ENCODE measurements around the gene ARPC5. TPM values are rescaled to one million over a fixed set of nuclear protein-coding genes. Genes with fewer than 3 reads are reported as not detected.
"Not testable (repeated sequence)": the region's sequence is repeated elsewhere in the genome, so short reads cannot be mapped to it uniquely, and the experiment has no call there.

ARPC5 gene
- total RNA-seq: 72.5 and 77.3 TPM in 2 replicates
- polyA plus RNA-seq: 179 and 202 TPM in 2 replicates

GRCh38 chr1:183635606-183636333 is at the start of gene ARPC5:
ARPC5 (minus strand) TSS chr1:183635783; CDS start chr1:183635659, 124 bp downstream.
- peaks cover 4% of the 10 kb centered on the region for H3K36me3 ChIP-seq
- peak within 1 kb of the TSS; percentile 68 for H3K4me3 ChIP-seq
- peak within 1 kb of the TSS; percentile 98 for H3K27ac ChIP-seq

GRCh38 chr1:183685112-183685713 is 49.6 kb upstream of the ARPC5 start:
- no peaks in the 10 kb centered on the region for H3K27me3 ChIP-seq
- H3K4me1 ChIP-seq (ENCODE audit: low read depth): peaks cover 17% of the 10 kb centered on the region
- H3K9me3 ChIP-seq (ENCODE audit: low read depth): no peaks in the 10 kb centered on the region
- no peaks in the 10 kb centered on the region for H3K36me3 ChIP-seq
- H3K4me3 ChIP-seq: no peak overlapping the region
- H3K27ac ChIP-seq: no peak overlapping the region
- TF ChIP-seq, protein P1, sequence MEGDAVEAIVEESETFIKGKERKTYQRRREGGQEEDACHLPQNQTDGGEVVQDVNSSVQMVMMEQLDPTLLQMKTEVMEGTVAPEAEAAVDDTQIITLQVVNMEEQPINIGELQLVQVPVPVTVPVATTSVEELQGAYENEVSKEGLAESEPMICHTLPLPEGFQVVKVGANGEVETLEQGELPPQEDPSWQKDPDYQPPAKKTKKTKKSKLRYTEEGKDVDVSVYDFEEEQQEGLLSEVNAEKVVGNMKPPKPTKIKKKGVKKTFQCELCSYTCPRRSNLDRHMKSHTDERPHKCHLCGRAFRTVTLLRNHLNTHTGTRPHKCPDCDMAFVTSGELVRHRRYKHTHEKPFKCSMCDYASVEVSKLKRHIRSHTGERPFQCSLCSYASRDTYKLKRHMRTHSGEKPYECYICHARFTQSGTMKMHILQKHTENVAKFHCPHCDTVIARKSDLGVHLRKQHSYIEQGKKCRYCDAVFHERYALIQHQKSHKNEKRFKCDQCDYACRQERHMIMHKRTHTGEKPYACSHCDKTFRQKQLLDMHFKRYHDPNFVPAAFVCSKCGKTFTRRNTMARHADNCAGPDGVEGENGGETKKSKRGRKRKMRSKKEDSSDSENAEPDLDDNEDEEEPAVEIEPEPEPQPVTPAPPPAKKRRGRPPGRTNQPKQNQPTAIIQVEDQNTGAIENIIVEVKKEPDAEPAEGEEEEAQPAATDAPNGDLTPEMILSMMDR (IDR thresholded peaks at IDR 0.05; ENCODE audit: low read depth, low read length): peak; percentile 67
- DNase-seq (ENCODE audit: low read depth in 1 of 2, low spot score in 1 of 2): peak; percentile 68 to 75

More at GRCh38 chr1:183635606-183636333, at the start of gene ARPC5:
- TF ChIP-seq, protein P1 (IDR thresholded peaks at IDR 0.05; ENCODE audit: low read depth, low read length): no peak
- Histone ChIP-seq H3K27me3 (no peaks in the 10 kb centered on the region), H3K4me1 (ENCODE audit: low read depth) (peaks cover 46% of the 10 kb centered on the region), H3K9me3 (ENCODE audit: low read depth) (no peaks in the 10 kb centered on the region)
- DNase-seq (ENCODE audit: low read depth in 1 of 2, low spot score in 1 of 2): peak; percentile 97 to 99

DNA sequence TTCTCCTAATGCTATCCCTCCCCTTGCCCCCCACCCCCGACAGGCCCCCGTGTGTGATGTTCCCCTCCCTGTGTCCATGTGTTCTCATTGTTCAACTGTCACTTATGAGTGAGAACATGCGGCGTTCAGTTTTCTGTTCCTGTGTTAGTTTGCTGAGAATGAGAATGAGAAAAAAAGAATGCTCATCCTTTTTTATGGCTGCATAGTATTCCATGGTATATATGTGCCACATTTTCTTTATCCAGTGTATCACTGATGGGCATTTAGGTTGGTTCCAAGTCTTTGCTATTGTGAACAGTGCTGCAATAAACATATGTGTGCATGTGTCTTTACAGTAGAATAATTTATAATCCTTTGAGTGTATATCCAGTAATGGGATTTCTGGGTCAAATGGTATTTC is 43.8 kb upstream of the ARPC5 start:
- not testable (repeated sequence) for H3K9me3 ChIP-seq (ENCODE audit: low read depth); H3K4me3 ChIP-seq; H3K36me3 ChIP-seq; DNase-seq (ENCODE audit: low read depth in 1 of 2, low spot score in 1 of 2); H3K27ac ChIP-seq; H3K27me3 ChIP-seq
- H3K4me1 ChIP-seq (ENCODE audit: low read depth): peaks cover 38% of the 10 kb centered on the region

DNA sequence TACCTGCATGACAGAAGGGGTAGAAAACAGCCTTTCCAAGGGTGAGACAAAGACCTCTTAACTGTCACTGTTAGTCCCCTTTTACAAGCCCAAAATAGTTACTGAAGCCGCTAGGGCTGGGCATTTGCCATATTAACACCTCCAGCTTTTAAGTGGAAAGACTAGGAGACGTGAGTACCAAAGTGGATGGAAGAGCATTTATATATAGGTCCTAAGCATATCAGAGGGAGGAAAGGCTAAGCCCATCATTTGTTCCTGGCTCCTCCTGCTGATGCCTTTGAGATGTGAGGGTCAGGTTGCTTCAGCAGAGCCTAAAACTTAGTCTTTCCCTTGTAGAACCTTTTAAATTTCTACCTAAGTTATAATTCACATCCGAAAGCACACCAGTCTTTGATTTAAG is 43.2 kb upstream of the ARPC5 start:
- H3K9me3 ChIP-seq (ENCODE audit: low read depth): no peaks in the 10 kb centered on the region
- H3K4me1 ChIP-seq (ENCODE audit: low read depth): peaks cover 38% of the 10 kb centered on the region
- peak overlapping the region; percentile 59 for H3K27ac ChIP-seq
- H3K4me3 ChIP-seq: no peak overlapping the region
- TF ChIP-seq, protein P1 (IDR thresholded peaks at IDR 0.05; ENCODE audit: low read depth, low read length): no peak
- H3K27me3 ChIP-seq: no peaks in the 10 kb centered on the region
- H3K36me3 ChIP-seq: no peaks in the 10 kb centered on the region
- DNase-seq (ENCODE audit: low read depth in 1 of 2, low spot score in 1 of 2): peak in 1 of 2 donors; percentile 61

DNA sequence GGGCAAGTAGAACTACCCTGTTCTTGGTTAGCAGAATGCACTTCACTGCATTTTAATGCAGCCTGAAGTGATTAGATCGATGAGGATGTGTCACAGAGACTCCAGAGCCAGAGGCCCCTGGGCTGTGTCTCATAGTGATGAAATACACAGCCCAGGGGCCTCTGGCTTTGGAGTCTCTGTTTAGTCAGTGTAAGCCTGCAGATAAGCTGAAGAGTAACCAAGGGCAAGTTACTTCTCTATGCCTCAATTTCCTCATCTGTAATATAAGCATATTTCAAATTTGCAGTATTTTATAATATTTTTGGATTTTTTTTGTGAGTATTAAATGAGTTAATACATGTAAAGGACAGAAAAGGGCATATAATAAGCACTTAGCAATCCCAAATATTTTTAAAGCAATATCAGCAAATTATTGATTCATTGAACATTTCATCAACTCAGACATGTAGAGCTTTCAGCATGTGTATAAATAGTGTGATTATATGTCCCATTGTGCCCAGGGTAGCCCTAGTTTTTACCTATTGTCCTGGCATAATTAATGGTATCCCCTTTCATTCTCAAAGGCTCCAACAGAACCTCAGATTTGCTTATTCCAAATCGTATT is 41.1 kb upstream of the ARPC5 start:
- TF ChIP-seq, protein P1 (IDR thresholded peaks at IDR 0.05; ENCODE audit: low read depth, low read length): no peak
- no peaks in the 10 kb centered on the region for H3K36me3 ChIP-seq
- H3K4me1 ChIP-seq (ENCODE audit: low read depth): peaks cover 38% of the 10 kb centered on the region
- H3K4me3 ChIP-seq: no peak overlapping the region
- H3K27ac ChIP-seq: peak overlapping the region; percentile 59
- no peaks in the 10 kb centered on the region for H3K9me3 ChIP-seq (ENCODE audit: low read depth)
- H3K27me3 ChIP-seq: no peaks in the 10 kb centered on the region
- DNase-seq (ENCODE audit: low read depth in 1 of 2, low spot score in 1 of 2): peak; percentile 34 to 51
